Stimulated activated CD4-positive, alpha-beta T cell treated with anti-CD3 and anti-CD28 coated beads, Interleukin-2, amount 100 ng/mL, for 48 hours (primary cell): ENCODE data around the gene SPATA20.

ENCODE experiments used
- DNase-seq, 2 donors: peaks; one replicate each; pipeline ENCODE4 v3.0.0-alpha.2; 2020

Gene SPATA20

GRCh38 chr17:50540560-50541401 lies 6.2 kb upstream of the SPATA20 start:
- DNase-seq, result no peak

GRCh38 chr17:50541402-50541715 lies 5.6 kb upstream of the SPATA20 start:
- DNase-seq, result no peak

GRCh38 chr17:50541716-50542688 lies 5.0 kb upstream of the SPATA20 start:
- DNase-seq, result peak; percentile 81

GRCh38 chr17:50542795-50543774 lies 3.9 kb upstream of the SPATA20 start:
- no peak for DNase-seq

- no peak for DNase-seq
Observed at GRCh38 chr17:50544516-50544915, 2.5 kb upstream of the SPATA20 start.

GRCh38 chr17:50545311-50545710 lies 1.7 kb upstream of the SPATA20 start:
- DNase-seq, result no peak

- DNase-seq, result no peak
Observed at GRCh38 chr17:50546701-50547034, 306 bp upstream of the SPATA20 start.

- DNase-seq, result no peak
Observed at GRCh38 chr17:50547736-50548083, 736 bp downstream of the SPATA20 start.

- no peak for DNase-seq
Observed at GRCh38 chr17:50548831-50549230, 1.9 kb downstream of the SPATA20 start.

- no peak for DNase-seq
Observed at GRCh38 chr17:50549256-50549941, 2.4 kb downstream of the SPATA20 start.

- DNase-seq, result no peak
Observed at GRCh38 chr17:50549969-50550368, 3.0 kb downstream of the SPATA20 start.

GRCh38 chr17:50550661-50551432 lies 3.9 kb downstream of the SPATA20 start:
- no peak for DNase-seq

- DNase-seq, result no peak
Observed at GRCh38 chr17:50551433-50551815, 4.5 kb downstream of the SPATA20 start.

GRCh38 chr17:50551884-50552283 lies 4.9 kb downstream of the SPATA20 start:
- DNase-seq, result no peak

- DNase-seq, result no peak
Observed at GRCh38 chr17:50554201-50554600, 7.2 kb downstream of the SPATA20 start.

- no peak for DNase-seq
Observed at GRCh38 chr17:50556803-50557202, 9.8 kb downstream of the SPATA20 start.

- DNase-seq, result no peak
Observed at GRCh38 chr17:50557630-50558029, 10.7 kb downstream of the SPATA20 start.

GRCh38 chr17:50558091-50558490 lies 11.1 kb downstream of the SPATA20 start:
- DNase-seq, result no peak

- DNase-seq, result no peak
Observed at GRCh38 chr17:50558581-50558940, 11.6 kb downstream of the SPATA20 start.

GRCh38 chr17:50558941-50559614 lies 12.1 kb downstream of the SPATA20 start:
- no peak for DNase-seq

- no peak for DNase-seq
Observed at GRCh38 chr17:50559674-50560184, 12.8 kb downstream of the SPATA20 start.
